ENCODE data around the gene RAP1GAP2. TPM values are rescaled to one million over a fixed set of nuclear protein-coding genes. Genes with fewer than 3 reads are reported as not detected.
"Not testable (repeated sequence)": the region's sequence is repeated elsewhere in the genome, so short reads cannot be mapped to it uniquely, and the experiment has no call there.

The RAP1GAP2 gene
- total and polyA plus RNA-seq, 2 experiments from 2014 or later: 0.74 to 3.8 TPM

GRCh38 chr17:2994441-2994840 lies 198.2 kb downstream of the RAP1GAP2 start:
- H3K27me3 ChIP-seq (replicated peaks; ENCODE audit: insufficient read depth): no peaks in the 10 kb centered on the region
- no peak for TF ChIP-seq EZH2 (IDR thresholded peaks at IDR 0.05; ENCODE audit: insufficient read depth, poor library complexity, severe bottlenecking)
- TF ChIP-seq EZH2phosphoT487 (IDR thresholded peaks at IDR 0.05; ENCODE audit: insufficient read depth, low read depth): no peak
- H3K27ac ChIP-seq: no peak overlapping the region
- H3K9ac ChIP-seq: no peak overlapping the region
- H3K9me2 ChIP-seq (ENCODE audit: insufficient read depth): no peaks in the 10 kb centered on the region
- H3K9me3 ChIP-seq (ENCODE audit: low read depth): no peaks in the 10 kb centered on the region
- no peaks in the 10 kb centered on the region for H3K36me3 ChIP-seq (ENCODE audit: low read depth)
- H3K79me2 ChIP-seq (ENCODE audit: insufficient read depth): no peaks in the 10 kb centered on the region
- 93 to 95% methylated on average over 6 of the region's 6 CpGs for WGBS, 2 experiments (ENCODE audit: low coverage in 1 of 2, low lambda C conversion rate in 2 of 2, missing lambda C conversion rate in 2 of 2)
- no peaks in the 10 kb centered on the region for H3K4me1 ChIP-seq (ENCODE audit: insufficient read depth)
- peaks cover 8% of the 10 kb centered on the region for H3F3A ChIP-seq (ENCODE audit: insufficient read depth)
- in situ Hi-C loops (cut with MboI): no loop called here
- no peaks in the 10 kb centered on the region for H4K20me1 ChIP-seq (ENCODE audit: insufficient read depth)
- DNase-seq: no peak
- H2AFZ ChIP-seq: no peak overlapping the region
- no peak overlapping the region for H3K4me3 ChIP-seq
- H3K4me2 ChIP-seq (ENCODE audit: unreplicated experiment): no peak overlapping the region

- H3K36me3 ChIP-seq (ENCODE audit: low read depth): no peaks in the 10 kb centered on the region
- no peak overlapping the region for H3K4me2 ChIP-seq (ENCODE audit: unreplicated experiment)
- WGBS, 2 experiments (ENCODE audit: low coverage in 1 of 2, low lambda C conversion rate in 2 of 2, missing lambda C conversion rate in 2 of 2): 86% methylated on average over 22 of the region's 22 CpGs
- no peaks in the 10 kb centered on the region for H3K4me1 ChIP-seq (ENCODE audit: insufficient read depth)
- H3K9me2 ChIP-seq (ENCODE audit: insufficient read depth): no peaks in the 10 kb centered on the region
- in situ Hi-C loops (cut with MboI): no loop called here
- H2AFZ ChIP-seq: no peak overlapping the region
- H3K27me3 ChIP-seq (replicated peaks; ENCODE audit: insufficient read depth): no peaks in the 10 kb centered on the region
- peaks cover 11% of the 10 kb centered on the region for H3F3A ChIP-seq (ENCODE audit: insufficient read depth)
- no peaks in the 10 kb centered on the region for H3K79me2 ChIP-seq (ENCODE audit: insufficient read depth)
- no peak overlapping the region for H3K4me3 ChIP-seq
- H4K20me1 ChIP-seq (ENCODE audit: insufficient read depth): no peaks in the 10 kb centered on the region
- H3K9me3 ChIP-seq (ENCODE audit: low read depth): no peaks in the 10 kb centered on the region
- H3K27ac ChIP-seq: no peak overlapping the region
- H3K9ac ChIP-seq: no peak overlapping the region
- no peak for DNase-seq
- TF ChIP-seq EZH2phosphoT487 (IDR thresholded peaks at IDR 0.05; ENCODE audit: insufficient read depth, low read depth) (no peak), EZH2 (IDR thresholded peaks at IDR 0.05; ENCODE audit: insufficient read depth, poor library complexity, severe bottlenecking) (no peak)
Measured at GRCh38 chr17:2995377-2995776, 199.1 kb downstream of the RAP1GAP2 start.

DNA sequence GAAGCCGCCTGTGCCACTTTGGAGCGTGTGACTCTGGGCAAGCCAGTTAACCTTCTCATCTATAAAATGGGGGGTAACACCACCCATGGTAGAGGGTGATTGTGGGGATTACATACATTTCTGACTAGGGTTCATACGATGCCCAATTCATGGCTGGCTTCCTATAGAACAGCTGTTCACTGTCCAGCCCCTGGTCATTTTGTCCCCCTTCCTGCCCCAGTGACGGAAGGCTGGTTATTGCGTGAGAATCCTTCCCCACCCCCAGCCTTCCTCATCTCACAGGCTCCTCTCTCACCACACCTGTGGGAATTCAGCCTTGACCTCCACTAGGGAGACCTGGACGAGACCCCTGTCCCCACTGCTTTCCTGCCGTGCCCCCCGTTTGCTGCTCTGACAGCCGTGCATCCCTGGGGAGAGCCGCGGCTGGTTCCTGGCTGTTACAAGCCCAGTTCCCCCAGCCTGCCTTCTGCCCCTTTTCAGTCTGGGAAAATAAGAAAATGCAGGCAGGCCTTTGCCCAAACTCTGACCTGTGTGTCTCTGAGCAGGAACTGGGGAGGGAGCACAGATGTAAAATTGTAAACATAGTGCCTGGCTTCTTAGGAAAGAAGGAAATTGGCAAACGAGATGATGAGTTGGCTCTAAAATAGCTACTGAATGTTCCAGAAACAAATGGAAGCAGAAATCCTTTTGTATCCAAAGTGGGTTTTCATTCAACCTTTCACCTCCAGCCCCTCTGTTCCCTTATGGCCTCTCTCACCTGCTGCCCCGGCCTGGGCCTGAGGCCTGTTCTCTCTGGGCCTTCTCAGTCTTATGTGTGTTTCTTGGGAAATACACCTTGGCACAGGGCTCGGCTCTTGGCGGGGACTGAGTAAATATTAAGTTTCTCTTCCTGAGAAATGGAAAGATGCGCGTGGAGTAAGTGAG lies 199.9 kb downstream of the RAP1GAP2 start:
- Histone ChIP-seq H3K9me2 (ENCODE audit: insufficient read depth) (no peaks in the 10 kb centered on the region), H3K4me3 (no peak overlapping the region), H3K27ac (no peak overlapping the region), H3K9me3 (ENCODE audit: low read depth) (no peaks in the 10 kb centered on the region), H3K4me2 (ENCODE audit: unreplicated experiment) (no peak overlapping the region), H3K27me3 (replicated peaks; ENCODE audit: insufficient read depth) (no peaks in the 10 kb centered on the region), H3K9ac (no peak overlapping the region), H2AFZ (no peak overlapping the region), H4K20me1 (ENCODE audit: insufficient read depth) (no peaks in the 10 kb centered on the region), H3K36me3 (ENCODE audit: low read depth) (no peaks in the 10 kb centered on the region), H3K4me1 (ENCODE audit: insufficient read depth) (no peaks in the 10 kb centered on the region), H3F3A (ENCODE audit: insufficient read depth) (peaks cover 11% of the 10 kb centered on the region), H3K79me2 (ENCODE audit: insufficient read depth) (no peaks in the 10 kb centered on the region)
- 87 to 90% methylated on average over 17 of the region's 17 CpGs for WGBS, 2 experiments (ENCODE audit: low coverage in 1 of 2, low lambda C conversion rate in 2 of 2, missing lambda C conversion rate in 2 of 2)
- in situ Hi-C loops (cut with MboI): no loop called here
- TF ChIP-seq EZH2phosphoT487 (IDR thresholded peaks at IDR 0.05; ENCODE audit: insufficient read depth, low read depth): no peak
- peak; percentile 27 for DNase-seq

GRCh38 chr17:2996810-2997670 lies 200.8 kb downstream of the RAP1GAP2 start:
- no peak overlapping the region for H3K9ac ChIP-seq
- peaks cover 11% of the 10 kb centered on the region for H3F3A ChIP-seq (ENCODE audit: insufficient read depth)
- H3K9me3 ChIP-seq (ENCODE audit: low read depth): no peaks in the 10 kb centered on the region
- no peak overlapping the region for H3K4me3 ChIP-seq
- H3K36me3 ChIP-seq (ENCODE audit: low read depth): no peaks in the 10 kb centered on the region
- in situ Hi-C loops (cut with MboI): no loop called here
- H3K9me2 ChIP-seq (ENCODE audit: insufficient read depth): no peaks in the 10 kb centered on the region
- H2AFZ ChIP-seq: no peak overlapping the region
- no peak for DNase-seq
- no peak overlapping the region for H3K27ac ChIP-seq
- WGBS, 2 experiments (ENCODE audit: low coverage in 1 of 2, low lambda C conversion rate in 2 of 2, missing lambda C conversion rate in 2 of 2): 84 to 88% methylated on average over 11 of the region's 11 CpGs
- no peak overlapping the region for H3K4me2 ChIP-seq (ENCODE audit: unreplicated experiment)
- H3K79me2 ChIP-seq (ENCODE audit: insufficient read depth): no peaks in the 10 kb centered on the region
- H3K4me1 ChIP-seq (ENCODE audit: insufficient read depth): no peaks in the 10 kb centered on the region
- H3K27me3 ChIP-seq (replicated peaks; ENCODE audit: insufficient read depth): no peaks in the 10 kb centered on the region
- H4K20me1 ChIP-seq (ENCODE audit: insufficient read depth): no peaks in the 10 kb centered on the region
- no peak for TF ChIP-seq EZH2 (IDR thresholded peaks at IDR 0.05; ENCODE audit: insufficient read depth, poor library complexity, severe bottlenecking)
- TF ChIP-seq EZH2phosphoT487 (IDR thresholded peaks at IDR 0.05; ENCODE audit: insufficient read depth, low read depth): no peak

DNA sequence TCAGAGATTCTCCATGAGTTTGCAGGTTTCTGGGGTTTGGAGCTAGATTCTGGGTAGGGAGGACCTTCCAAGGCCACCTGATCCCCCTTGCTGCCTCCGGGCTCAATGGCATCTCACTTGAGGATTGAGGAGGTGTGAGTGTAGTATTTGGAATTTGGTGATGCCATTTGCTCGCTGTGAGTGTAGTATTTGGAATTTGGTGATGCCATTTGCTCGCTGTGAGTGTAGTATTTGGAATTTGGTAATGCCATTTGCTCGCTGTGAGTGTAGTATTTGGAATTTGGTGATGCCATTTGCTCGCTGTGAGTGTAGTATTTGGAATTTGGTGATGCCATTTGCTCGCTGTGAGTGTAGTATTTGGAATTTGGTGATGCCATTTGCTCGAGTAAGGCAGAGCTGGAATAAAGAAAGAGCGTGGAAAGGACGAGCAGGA lies 202.2 kb downstream of the RAP1GAP2 start:
- 56 to 58% methylated on average over 9 of the region's 9 CpGs for WGBS, 2 experiments (ENCODE audit: low coverage in 1 of 2, low lambda C conversion rate in 2 of 2, missing lambda C conversion rate in 2 of 2)
- peaks cover 11% of the 10 kb centered on the region for H3F3A ChIP-seq (ENCODE audit: insufficient read depth)
- H4K20me1 ChIP-seq (ENCODE audit: insufficient read depth); H3K4me1 ChIP-seq (ENCODE audit: insufficient read depth); H3K4me2 ChIP-seq (ENCODE audit: unreplicated experiment); H3K4me3 ChIP-seq; H3K36me3 ChIP-seq (ENCODE audit: low read depth); in situ Hi-C loops (cut with MboI); H2AFZ ChIP-seq; H3K9me2 ChIP-seq (ENCODE audit: insufficient read depth); H3K27me3 ChIP-seq (replicated peaks; ENCODE audit: insufficient read depth); H3K9me3 ChIP-seq (ENCODE audit: low read depth); H3K79me2 ChIP-seq (ENCODE audit: insufficient read depth); H3K9ac ChIP-seq: not testable (repeated sequence)
- peak overlapping the region; percentile 17; the same call in 1 of the 2 replicates for H3K27ac ChIP-seq
- peak; percentile 52 for DNase-seq
